Ureter (tissue), 1 donor: Measurements from ENCODE around the gene CAMK1. TPM values are rescaled to one million over a fixed set of nuclear protein-coding genes. Genes with fewer than 3 reads are reported as not detected.
"Not testable (repeated sequence)": the region's sequence is repeated elsewhere in the genome, so short reads cannot be mapped to it uniquely, and the experiment has no call there.

ENCODE experiments used
- DNase-seq: peaks from one replicate; pipeline ENCODE4 v3.0.0-alpha.2; 2020; ENCODE audit warnings: low spot score
- total RNA-seq: library from RNA; stranded (reverse); gene quantifications from one replicate; pipeline ENCODE4 v1.2.4, GENCODE V29; 2023
- donor health status: DM: yes; HTN: yes; CAD: no.

Gene CAMK1
- total RNA-seq, 1 donor from 2014 or later, result 24.3 TPM

DNA sequence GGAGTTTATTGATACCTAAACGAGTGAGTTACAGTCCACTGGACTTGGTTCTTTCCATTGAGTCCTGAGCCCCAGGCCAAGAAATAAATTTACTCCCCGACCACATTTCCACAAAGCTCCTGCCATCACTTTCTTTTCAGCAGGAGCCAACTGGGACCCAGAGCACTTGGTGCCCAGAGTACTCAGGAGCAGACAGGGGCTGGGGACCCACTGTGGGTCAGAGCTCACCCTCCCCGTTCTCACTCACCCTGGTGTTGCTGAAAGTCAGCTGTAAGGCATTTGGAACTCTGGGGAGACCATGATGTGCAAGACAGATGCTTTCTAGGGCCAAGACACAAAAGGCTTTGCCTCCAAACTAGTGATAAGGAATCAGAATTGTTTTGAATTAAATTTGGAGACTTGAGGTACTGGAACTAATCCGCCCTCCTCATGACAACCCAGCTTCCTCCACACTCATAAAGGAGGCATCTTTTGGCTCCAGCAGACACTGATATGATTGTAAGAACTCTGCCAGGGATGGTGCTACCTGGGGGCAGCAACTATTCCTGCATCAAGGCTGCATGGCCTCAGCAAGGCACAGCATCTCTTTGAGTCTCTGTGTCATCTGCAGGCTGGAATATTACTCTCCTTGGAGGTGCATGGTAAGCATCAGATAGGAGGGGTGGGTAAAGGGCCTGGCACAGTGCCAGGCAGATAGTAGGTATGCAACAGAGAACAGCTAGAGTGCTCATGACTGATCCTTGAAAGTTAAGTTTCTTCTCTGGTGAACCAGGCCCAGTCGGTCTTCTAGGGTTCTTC, 7.3 kb upstream of the CAMK1 start:
- DNase-seq, result no peak

DNA sequence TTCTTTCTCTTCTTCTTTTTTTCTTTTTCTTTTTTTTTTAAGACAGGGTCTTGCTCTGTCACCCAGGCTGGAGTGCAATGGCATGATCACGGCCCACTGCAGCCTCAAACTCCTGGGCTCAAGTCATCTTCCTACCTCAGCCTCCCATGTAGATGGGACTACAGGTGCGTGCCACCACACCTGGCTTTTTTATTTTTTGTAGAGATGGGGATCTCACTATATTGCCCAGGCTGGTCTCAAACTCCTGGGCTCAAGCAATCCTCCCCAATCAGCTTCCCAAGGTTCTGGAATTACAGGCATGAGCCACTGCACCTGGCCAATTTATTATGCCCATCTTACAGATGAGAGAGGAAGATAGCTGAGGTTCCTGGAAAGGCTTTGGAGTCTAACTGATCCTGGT, 1.3 kb upstream of the CAMK1 start:
- DNase-seq, result not testable (repeated sequence)

DNA sequence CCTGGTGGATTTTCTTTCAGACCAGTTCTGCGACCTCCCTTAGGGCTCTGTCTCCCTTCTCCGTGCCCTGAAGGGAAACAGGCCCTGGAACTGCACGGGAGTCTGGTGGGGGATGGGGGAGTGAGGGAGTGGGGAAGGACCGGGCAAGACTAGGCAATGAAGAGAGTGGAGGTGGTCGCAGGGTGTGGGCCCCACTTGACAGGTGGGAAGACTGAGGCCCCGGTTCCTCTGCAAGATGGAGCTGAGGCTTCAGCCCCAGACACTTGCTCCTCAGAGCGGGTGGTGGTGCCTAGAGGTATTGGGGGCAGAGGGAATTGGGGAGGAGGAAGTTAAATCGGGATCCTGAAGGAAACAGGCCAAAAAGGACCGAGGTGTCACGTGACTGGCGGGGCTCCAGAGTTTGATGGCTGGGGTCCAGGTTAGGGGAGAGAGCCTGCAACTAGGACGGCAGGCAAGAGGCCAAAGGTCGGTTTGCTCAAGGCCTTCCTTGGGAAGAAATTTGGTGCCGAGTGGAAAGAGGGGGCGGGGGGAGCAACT, 597 bp upstream of the CAMK1 start:
- DNase-seq, result peak; percentile 92

DNA sequence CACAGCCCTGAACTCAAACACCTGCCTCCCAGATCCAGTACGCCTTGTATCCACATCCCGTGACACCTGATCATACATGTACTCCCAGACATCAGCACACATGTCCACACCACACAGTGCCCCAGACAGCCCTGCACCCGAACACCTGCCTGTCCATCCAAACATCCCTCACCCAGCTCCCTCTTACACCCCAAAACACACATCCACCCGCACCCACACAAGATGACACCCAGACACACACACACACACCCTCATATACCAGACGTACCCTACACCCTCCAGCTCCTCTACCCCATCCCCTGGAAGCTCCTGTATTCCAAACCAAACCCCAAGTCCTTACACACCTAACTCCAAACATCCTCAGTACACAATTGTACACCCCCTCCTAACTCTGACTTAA, 735 bp downstream of the CAMK1 start:
- DNase-seq, result no peak

DNA sequence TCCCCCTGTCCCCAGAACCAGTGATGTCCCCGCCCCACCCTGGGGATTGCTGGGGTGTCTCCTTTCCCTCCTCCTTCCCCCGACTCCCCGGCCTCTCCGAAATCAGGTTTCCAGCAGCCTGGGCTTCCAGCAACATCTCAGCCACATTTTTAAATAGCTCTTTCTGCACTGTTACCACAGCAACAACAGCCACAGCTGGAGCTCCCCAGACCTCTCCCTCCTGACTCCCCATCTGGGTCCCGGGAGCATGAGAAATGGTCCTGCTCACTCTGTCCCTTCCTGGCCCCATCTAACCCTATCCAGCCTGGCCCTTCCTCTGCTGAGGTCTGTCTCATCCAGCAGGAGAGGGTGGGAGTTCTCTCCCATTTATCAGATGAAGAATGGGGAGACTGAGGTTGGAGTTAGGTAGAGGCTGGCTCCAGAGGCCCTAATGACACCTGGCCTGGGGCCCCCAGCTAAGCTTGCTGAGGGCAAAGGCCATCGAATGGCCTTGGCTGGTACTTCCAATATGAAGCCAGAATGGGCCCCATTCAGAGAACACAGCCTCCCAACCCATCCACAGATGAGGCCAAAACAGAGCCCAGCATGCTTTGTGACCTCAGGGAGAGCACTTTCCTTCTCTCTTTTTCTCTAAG, 1.5 kb downstream of the CAMK1 start:
- DNase-seq, result no peak

DNA sequence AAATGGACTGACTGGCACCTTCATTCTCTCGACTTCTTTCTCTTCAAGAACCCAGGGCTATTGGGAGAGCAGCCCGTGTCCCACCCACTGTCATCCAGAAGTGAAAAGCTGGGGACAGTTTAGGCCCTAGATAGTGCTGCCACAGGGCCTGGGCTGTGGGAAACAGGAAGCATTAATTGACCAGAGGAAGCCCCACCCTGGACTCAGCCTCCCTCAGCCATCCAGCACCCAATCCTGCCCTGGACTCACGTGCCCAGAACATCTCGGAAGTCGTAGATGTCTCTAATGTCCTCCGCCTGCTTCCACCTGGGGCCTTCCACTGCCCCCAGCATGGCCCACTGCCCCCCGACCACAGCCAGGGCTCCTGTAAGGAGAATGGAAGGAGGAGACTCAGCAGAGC, 2.3 kb downstream of the CAMK1 start:
- DNase-seq, result no peak

DNA sequence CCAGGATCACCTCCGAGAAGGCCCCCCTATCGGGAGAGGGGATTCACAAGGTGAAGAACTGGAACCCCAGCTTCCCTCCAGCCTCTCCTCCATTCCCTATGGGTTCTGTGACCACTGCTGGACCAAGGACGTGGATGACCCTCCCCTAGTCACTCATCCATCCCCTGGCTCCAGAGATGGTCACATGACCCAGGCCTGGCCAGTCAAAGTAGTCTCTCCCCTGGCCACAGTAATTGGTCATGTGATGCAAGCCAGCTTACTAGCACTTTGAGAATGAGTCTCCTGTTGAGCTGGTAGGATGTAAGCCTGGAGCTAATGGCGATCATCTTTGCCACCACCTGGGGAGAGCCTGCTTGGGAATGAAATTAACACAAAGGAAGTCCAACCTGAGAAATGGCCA, 3.9 kb downstream of the CAMK1 start:
- DNase-seq, result no peak

DNA sequence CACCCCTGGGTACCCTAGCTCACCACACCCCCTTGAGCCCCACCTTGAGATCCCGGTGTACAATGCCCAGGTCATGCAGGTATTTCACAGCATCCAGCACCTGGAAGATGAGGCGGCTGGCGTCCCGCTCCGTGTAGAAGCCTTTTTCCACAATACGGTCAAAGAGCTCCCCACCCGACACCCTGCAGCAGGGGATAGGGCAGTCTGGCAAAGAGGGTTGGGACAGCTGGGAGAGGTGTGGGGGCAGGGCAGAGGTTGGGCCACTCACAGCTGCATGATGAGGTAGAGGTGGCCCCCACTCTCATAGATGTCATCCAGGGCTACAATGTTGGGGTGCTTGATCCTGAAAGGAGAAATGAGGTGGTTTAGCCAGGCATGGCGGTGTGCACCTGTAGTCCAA, 6.9 kb downstream of the CAMK1 start:
- no peak for DNase-seq

DNA sequence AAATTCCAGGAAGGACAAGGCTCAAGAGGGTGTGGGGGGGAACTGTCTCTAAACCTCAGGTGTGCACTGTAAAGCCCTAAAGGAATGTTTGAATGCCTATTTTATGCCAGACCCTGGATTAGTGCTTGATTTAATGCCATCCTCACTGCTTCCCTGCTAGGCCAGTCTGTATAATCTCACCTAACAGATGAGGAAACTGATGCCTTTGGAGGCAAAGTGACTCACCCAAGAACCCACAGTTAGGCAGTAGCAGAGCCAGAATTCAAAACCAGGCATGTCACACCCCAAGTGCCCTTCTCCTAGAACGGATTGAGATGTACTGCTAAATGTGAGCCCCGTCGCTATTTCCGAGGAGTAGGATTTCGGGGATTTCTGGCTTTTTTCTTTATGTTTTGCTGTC, 7.8 kb downstream of the CAMK1 start:
- DNase-seq, result no peak

DNA sequence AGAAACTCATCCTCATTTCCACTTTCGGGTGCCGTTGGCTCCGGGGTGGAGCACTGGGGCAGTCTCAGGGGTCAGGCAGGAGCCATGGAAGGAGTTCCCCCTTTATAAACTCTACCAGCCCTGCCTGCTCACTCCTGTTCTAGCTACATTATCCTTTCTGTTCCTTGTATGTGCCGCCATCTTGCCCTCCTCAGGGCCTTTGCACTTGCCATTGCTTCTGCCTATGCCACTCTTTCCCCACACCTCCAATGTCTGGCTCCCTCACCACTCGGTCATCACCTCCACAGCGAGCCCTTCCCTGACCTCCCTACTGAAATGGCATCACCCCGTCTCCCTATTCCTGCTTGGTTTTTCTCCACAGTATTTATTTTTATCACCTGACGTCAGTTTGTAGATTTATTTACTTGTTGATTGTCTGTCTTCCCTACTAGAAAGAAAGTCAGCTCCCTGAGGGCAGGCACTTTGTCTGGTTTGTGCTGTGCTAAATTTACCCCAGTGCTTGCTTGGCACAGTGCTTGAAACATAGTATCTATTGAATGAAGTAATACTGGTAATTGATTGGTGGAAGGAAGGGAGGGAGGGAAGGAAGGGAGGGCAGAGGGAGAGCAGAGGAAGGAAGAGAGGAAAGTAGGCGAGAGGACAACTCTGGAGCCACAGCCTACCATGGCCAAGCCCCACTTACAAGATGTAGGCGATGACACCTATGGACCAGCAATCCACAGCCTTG, 8.8 kb downstream of the CAMK1 start:
- DNase-seq, result no peak

DNA sequence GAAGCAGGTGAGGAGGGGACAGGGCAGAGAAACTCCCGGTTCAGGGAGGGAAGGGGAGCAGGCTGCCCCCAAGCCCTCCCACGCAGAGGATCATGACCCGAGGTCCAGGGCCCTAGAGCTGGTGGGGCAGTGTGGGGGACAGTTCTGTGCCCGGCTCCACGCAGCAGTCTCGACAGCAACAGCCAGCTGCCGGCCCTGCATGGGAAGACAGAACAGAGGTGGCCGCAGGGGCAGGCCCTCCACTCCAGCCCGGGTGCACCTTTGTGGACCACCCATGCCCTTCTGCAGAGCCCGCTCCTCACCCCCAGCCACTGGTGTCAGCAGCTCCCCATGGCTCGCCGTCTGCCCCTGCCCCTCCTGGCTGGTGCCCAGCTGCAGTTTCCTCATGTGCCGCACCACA, 12.3 kb downstream of the CAMK1 start:
- no peak for DNase-seq

DNA sequence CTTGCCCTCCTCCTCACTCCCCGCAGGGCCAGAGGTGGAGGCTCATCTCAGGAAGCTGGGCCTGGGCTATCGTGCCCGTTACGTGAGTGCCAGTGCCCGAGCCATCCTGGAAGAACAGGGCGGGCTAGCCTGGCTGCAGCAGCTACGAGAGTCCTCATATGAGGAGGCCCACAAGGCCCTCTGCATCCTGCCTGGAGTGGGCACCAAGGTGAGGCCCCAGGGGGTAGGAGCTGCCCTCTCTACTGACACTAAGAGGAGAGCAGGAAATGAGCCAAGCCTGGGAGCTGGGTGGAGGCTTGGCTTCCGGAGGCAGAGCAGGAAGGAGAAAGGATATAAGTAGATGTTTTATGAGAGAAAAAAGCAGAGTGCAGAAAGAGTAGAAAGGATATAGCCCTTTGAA, 15.1 kb downstream of the CAMK1 start:
- DNase-seq, result no peak

DNA sequence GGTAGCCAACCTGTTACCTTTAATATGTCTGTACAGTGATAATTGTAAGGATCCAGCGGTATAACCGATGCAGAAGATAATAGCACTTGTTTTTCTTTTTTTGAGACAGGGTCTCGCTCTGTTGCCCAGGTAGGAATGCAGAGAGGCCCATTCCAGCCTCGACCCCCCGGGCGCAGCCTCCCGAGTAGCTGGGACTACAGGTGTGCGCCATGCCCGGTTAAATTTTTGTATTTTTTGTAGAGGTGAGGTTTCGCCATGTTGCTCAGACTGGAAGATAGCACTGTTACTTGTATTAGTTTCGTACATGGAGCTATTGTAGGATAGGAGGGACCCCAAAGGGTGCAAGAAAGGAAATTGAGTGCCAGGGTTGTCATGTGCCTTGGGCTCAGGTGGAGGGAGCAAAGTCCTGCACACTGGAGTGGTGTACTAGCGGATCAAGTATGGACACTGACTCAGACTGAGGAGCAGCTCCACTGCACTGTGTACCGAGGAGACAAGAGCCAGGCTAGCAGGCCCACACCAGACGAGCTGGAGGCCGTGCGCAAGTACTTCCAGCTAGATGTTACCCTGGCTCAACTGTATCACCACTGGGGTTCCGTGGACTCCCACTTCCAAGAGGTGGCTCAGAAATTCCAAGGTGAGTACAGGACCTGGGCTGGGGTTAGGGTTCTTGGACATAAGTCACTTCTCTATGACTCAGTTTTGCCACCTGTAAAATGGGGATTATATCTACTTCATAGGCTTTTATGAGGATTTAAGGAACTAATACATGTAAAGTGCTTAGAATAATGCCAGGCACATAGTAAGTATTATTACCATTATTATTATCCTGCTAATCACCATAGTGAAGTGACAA, 19.0 kb downstream of the CAMK1 start:
- DNase-seq, result no peak

DNA sequence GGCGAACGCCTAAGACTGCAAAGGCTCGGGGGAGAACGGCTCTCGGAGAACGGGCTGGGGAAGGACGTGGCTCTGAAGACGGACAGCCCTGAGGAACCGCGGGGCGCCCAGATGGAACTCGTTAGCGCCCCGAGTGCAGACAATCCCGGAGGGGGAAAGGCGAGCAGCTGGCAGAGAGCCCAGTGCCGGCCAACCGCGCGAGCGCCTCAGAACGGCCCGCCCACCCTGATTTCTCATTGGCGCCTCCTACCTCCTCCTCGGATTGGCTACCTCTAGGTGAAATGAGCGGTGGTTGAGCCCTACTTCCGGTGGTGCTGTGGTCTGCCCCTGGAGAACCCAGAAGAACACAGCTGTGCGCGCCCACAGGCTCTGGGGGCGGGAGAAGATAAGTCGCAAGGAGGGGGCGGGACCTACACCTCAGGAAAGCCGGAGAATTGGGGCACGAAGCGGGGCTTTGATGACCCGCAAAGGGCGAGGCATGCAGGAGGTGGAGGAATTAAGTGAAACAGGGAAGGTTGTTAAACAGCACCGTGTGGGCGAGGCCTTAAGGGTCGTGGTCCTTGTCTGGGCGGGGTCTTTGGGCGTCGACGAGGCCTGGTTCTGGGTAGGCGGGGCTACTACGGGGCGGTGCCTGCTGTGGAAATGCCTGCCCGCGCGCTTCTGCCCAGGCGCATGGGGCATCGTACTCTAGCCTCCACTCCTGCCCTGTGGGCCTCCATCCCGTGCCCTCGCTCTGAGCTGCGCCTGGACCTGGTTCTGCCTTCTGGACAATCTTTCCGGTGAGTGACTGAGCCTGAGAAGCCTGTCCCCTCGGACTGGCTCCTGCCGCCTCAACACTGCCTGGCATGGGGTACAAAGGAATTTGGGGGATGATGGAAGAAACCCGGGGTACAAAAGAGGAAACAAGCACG, 19.8 kb downstream of the CAMK1 start, which contains the start of gene OGG1:
OGG1 (plus strand) TSS at position 308 of the 911 bp plus-strand sequence; CDS start at position 643, 335 bp downstream.
- peak; percentile 99 for DNase-seq

DNA sequence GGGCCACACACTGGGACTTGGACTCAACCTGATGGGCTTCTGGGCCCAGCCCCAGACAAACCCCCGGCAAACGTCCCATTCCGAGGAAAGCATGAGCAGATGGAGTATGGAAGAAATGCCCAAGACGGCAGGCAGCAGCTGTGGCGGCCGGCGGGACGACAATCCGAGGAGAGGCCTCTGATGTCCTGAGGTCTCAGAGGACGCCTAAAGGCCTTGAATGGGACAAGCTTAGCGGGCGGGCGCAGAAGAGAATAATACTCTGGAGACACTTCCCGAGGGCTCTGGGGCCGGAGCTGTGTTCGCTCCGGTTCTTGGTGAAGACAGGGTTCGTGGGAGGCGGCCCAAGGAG, 20.5 kb downstream of the CAMK1 start:
- DNase-seq, result no peak

DNA sequence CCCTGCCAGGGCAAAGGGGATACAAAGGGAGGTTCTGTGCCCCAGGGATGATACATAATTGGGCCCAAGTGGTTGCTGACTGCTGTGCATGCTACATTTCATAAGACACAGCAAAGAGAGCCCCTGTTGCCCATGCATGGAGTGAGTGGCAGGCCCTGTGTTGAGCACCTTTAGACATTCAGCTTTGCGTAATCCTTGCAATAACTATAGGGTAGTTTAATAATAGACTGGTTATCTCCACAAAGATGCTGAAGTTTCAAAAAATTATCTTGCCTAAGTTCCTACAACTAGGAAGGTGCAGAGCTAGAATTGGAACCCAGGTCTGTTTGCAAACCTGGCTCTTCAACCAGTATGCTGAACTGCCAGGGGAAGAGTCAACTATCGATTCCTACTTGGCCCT, 21.7 kb downstream of the CAMK1 start:
- DNase-seq, result no peak

DNA sequence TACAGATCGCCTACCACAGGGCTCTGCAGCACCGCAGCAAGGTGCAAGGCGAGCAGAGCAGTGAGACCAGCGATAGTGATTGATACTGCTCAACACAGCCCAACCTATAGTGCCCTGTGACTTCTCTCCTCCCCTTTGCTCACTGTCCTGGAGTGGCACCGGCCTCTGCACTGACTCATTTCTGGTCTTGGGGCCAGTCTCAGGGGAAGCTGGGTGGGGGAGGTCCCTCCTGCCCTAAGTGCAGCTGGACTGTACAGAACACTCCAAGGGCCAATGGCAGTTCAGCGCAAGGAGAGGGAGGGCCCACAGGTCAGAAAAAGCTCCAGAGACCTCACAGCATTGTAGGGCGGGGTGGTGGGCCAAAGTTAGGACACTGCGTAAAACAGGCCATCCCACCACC, 22.5 kb downstream of the CAMK1 start:
- DNase-seq, result no peak

DNA sequence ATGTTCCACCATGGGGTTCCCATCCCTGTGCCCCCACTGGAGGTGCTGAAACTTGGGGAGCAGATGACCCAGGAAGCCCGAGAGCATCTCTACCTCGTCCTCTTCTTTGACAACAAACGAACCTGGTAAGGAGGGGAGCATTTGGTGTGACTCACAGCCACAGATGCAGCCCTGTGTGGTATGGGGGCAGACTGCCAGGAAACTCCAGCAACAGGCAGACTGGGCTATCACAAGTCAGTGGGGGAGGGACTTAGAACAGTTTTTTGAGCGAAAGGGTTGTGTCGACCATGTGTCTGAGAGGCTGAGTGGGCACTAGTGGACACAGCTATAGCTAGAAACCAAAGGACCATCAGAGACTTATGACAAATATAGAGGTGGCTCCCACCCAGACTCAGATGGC, 23.4 kb downstream of the CAMK1 start:
- DNase-seq, result no peak

DNA sequence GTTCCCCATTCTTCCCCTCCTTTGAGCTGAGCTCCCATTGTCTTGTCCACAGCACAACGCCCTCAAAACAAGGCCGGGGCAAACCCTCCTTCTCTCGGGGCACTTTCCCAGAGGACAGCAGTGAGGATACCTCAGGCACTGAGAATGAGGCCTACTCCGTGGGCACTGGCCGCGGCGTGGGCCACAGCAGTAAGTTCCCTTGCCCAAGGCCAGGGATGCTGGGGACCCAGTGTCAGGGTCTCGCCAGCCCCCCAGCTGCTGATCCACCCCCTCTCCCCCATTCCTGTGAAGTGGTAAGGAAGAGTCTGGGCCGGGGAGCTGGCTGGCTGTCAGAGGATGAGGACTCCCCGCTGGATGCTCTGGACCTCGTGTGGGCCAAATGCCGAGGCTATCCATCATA, 24.2 kb downstream of the CAMK1 start:
- no peak for DNase-seq

DNA sequence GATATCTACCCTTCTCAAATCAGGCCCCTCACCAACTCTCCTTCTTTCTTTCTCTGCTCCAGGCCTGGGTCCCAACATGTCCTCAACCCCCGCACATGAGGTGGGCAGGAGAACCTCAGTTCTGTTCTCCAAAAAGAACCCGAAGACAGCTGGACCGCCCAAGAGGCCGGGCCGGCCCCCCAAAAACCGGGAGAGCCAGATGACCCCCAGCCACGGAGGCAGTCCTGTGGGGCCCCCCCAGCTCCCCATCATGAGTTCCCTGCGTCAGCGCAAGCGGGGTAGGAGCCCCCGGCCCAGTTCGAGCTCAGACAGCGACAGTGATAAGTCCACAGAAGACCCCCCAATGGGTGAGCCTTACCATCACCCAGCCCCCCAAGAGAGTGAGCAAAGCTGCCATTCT, 25.6 kb downstream of the CAMK1 start:
- DNase-seq, result no peak

DNA sequence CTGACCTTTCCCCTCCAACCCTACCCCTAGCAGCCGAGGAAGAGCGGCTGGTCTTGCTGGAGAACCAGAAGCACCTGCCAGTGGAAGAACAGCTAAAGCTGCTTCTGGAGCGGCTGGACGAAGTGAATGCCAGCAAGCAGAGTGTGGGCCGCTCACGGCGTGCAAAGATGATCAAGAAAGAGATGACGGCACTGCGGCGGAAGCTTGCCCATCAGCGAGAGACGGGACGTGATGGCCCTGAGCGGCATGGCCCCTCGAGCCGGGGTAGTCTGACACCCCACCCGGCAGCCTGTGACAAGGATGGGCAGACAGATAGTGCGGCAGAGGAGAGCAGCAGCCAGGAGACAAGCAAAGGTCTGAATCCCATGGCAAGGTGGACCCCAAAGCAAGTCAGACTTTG, 26.2 kb downstream of the CAMK1 start:
- no peak for DNase-seq
